ENCODE data around the gene DHX38. TPM values are rescaled to one million over a fixed set of nuclear protein-coding genes. Genes with fewer than 3 reads are reported as not detected.

DHX38 gene
- total RNA-seq = 78.4 and 78.6 TPM in 2 replicates
- 39.7 and 47.3 TPM in 2 replicates for polyA plus RNA-seq
- 43.0 and 45.1 TPM in 2 replicates for polyA plus RNA-seq (2011; cell fraction: cytosol; rRNA removed)
- 191 and 228 TPM in 2 replicates for polyA plus RNA-seq (2011; cell fraction: nucleus; rRNA removed)
- 57.8 and 70.6 TPM in 2 replicates for polyA plus RNA-seq (2012)
- 101 and 137 TPM in 2 replicates for polyA minus RNA-seq
- 47.9 TPM for polyA minus RNA-seq (2011; cell fraction: cytosol; rRNA and poly(A)+ RNA removed)
- 61.7 and 65.9 TPM in 2 replicates for polyA minus RNA-seq (2011; cell fraction: nucleus; rRNA and poly(A)+ RNA removed)
- percentile 74 among the genes with signal in this experiment for Bru-seq, nascent RNA
- percentile 92 among the genes with signal in this experiment for BruChase-seq, experiment 1, labeled RNA remaining after a 6-hour chase
- BruChase-seq, experiment 2, labeled RNA remaining after a 2-hour chase = percentile 85 among the genes with signal in this experiment
- long read RNA-seq, full-length matches to known transcripts = 30 of 76 reads
- long read RNA-seq, partial matches to known transcripts = 23 of 76 reads
- long read RNA-seq, other reads (novel, unspliced or antisense) = 23 of 76 reads

DNA sequence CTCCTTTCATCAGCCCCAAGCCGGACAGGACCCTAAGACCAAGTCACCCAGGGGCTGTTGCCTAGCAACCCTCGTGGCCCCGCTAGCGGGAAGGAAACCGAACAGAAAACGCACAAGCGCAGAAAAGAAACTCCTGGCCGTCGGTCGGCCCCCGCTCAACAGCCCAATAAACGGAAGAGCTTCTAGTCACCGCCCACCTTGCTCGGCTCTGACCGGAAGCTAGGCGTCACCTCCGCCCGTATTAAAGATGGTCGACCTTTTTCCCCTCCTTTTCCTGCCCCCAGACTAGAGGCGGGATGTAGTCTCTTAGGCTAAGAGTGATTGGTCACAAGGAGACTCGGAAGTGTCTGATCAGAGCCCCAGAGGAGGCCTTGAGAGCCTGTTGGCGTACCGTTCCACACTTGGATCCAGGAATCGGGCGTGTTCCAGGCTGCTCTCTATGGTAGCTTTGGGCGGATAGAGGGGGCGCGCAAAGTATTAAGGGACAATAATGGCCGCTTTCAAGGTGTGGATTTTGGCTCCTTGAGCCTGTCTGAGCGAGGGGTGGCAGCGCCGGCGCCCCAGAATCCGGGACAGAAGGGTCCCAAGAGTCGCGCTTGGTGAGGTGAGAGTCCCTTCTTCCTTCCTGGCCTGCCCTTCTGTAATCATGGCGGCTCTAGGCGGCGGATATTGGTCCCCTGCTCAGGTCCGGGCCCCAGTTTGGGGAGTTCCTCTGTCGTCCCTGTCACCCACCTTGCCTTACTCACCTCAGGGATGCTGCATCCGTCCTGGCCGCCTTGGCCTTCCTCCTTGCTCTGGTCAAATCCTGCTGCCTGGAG, at the start of gene DHX38, which contains the start of gene TXNL4B:
DHX38 (plus strand) TSS at position 400 of the 818 bp plus-strand sequence. CDS start 2,311 bp downstream, outside the sequence.
TXNL4B (minus strand) TSS at position 173 of the 818 bp plus-strand sequence. CDS start 2,871 bp downstream, outside the sequence.
- intact Hi-C loops (cut with micrococcal nuclease) = loop anchor here (1.0 to 10.0 kb wide), 7 partner anchors 27 to 974 kb away; partner anchors contain the start of genes AP1G1, DHODH, IST1 and PHLPP2
- Histone ChIP-seq H3K79me2 (ENCODE audit: control insufficient read depth, insufficient read depth, low read length) (peaks cover 60% of the 10 kb centered on the region), H3K27ac (ENCODE audit: insufficient read depth, low read depth, low read length) (peak within 1 kb of the TSS; percentile 80), H3K9ac (replicated peaks; ENCODE audit: extremely low read depth, insufficient read depth, low read length) (peak within 1 kb of the TSS; percentile 91), H3K4me3 (replicated peaks in 1 of 3; ENCODE audit: insufficient read depth in 1 of 3, low read depth in 1 of 3, low read length in 3 of 3) (peak within 1 kb of the TSS; percentile 59 to 98 (median 87)), H3K9me3 (replicated peaks; ENCODE audit: control insufficient read depth, insufficient read depth, low read length) (no peaks in the 10 kb centered on the region), H3K4me1 (ENCODE audit: control insufficient read depth, extremely low read depth, insufficient read depth, low read length) (peaks cover 18% of the 10 kb centered on the region), H3K27me3 (ENCODE audit: control insufficient read depth in 2 of 2, insufficient read depth in 2 of 2, low read length in 2 of 2) (no peaks in the 10 kb centered on the region), H3K36me3 (ENCODE audit: control insufficient read depth in 2 of 2, extremely low read depth in 1 of 2, insufficient read depth in 2 of 2, low read length in 2 of 2) (peaks cover 9 to 28% of the 10 kb centered on the region in 2 experiments), H3K4me2 (ENCODE audit: insufficient read depth, low read length) (peak within 1 kb of the TSS; percentile 99), H3K9me1 (replicated peaks; ENCODE audit: control insufficient read depth, extremely low read depth, insufficient read depth, low read length) (no peaks in the 10 kb centered on the region), H4K20me1 (replicated peaks; ENCODE audit: control insufficient read depth, extremely low read depth, insufficient read depth, low read length) (no peaks in the 10 kb centered on the region), H2AFZ (ENCODE audit: low read depth, low read length) (peak within 1 kb of the TSS; percentile 78)
- peak; percentile 81 for TF ChIP-seq POLR2A (IDR thresholded peaks at IDR 0.05; ENCODE audit: low read depth, low read length)
- peak; percentile 44 for TF ChIP-seq POLR2AphosphoS5 (IDR thresholded peaks at IDR 0.05; ENCODE audit: insufficient read depth, low read depth, low read length)
- TF ChIP-seq, protein P1, sequence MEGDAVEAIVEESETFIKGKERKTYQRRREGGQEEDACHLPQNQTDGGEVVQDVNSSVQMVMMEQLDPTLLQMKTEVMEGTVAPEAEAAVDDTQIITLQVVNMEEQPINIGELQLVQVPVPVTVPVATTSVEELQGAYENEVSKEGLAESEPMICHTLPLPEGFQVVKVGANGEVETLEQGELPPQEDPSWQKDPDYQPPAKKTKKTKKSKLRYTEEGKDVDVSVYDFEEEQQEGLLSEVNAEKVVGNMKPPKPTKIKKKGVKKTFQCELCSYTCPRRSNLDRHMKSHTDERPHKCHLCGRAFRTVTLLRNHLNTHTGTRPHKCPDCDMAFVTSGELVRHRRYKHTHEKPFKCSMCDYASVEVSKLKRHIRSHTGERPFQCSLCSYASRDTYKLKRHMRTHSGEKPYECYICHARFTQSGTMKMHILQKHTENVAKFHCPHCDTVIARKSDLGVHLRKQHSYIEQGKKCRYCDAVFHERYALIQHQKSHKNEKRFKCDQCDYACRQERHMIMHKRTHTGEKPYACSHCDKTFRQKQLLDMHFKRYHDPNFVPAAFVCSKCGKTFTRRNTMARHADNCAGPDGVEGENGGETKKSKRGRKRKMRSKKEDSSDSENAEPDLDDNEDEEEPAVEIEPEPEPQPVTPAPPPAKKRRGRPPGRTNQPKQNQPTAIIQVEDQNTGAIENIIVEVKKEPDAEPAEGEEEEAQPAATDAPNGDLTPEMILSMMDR (IDR thresholded peaks at IDR 0.05; ENCODE audit: extremely low read depth in 1 of 2, insufficient read depth in 1 of 2, low read depth in 1 of 2, low read length in 2 of 2) = no peak
- no peak for TF ChIP-seq EZH2 (IDR thresholded peaks at IDR 0.05; ENCODE audit: borderline replicate concordance, low read depth, low read length, severe bottlenecking)
- TF ChIP-seq, protein P2, sequence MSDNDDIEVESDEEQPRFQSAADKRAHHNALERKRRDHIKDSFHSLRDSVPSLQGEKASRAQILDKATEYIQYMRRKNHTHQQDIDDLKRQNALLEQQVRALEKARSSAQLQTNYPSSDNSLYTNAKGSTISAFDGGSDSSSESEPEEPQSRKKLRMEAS (IDR thresholded peaks at IDR 0.05; ENCODE audit: insufficient read depth, insufficient read length) = peak; percentile 11
- peak; percentile 13 for TF ChIP-seq MYC (IDR thresholded peaks at IDR 0.05; ENCODE audit: low read depth, low read length)
- no peak for TF ChIP-seq JUN (IDR thresholded peaks at IDR 0.05; ENCODE audit: borderline replicate concordance, insufficient read depth, insufficient read length, low read depth)
- TF ChIP-seq FOS (IDR thresholded peaks at IDR 0.05; ENCODE audit: borderline replicate concordance, insufficient read depth, low read length) = no peak
- TF ChIP-seq GATA2 (IDR thresholded peaks at IDR 0.05; ENCODE audit: insufficient read depth, insufficient read length, low read depth, low read length) = no peak
- CTCF ChIA-PET = interaction anchor here (0.6 to 1.8 kb wide), 6 partner anchors 10 to 468 kb away, joined by 3 to 8 read pairs (median 4); no protein-coding TSS in a partner anchor
- FAIRE-seq (peak; percentile 97), DNase-seq (ENCODE audit: low read depth, low spot score) (peak; percentile 99)
- POLR2A ChIA-PET = no interaction called here
- TSS peak; percentile 50 for BruUV-seq (replicated peaks)
- dilution Hi-C loops (cut with MboI; ENCODE audit: extremely low pct_ligation_motif_present, low sequenced_read_pairs) = no loop called here
